H1 (cell line): ENCODE results near the gene LIG3. TPM values are rescaled to one million over a fixed set of nuclear protein-coding genes. Genes with fewer than 3 reads are reported as not detected.

ENCODE experiments used
- BACH1 ChIP-seq: IDR thresholded peaks from 2 replicates; pipeline ENCODE4 v1.6.1; 2012; ENCODE audit warnings: low read length, improper control_type of control experiment
- CEBPB ChIP-seq: IDR thresholded peaks from 2 replicates; pipeline ENCODE4 v1.6.1; 2012; ENCODE audit warnings: low read depth, low read length
- FOSL1 ChIP-seq: IDR thresholded peaks from 2 replicates; pipeline ENCODE4 v1.6.1; 2011; ENCODE audit warnings: mild to moderate bottlenecking, low read depth, low read length, moderate library complexity; ENCODE audit not compliant: insufficient read depth
- HDAC6 ChIP-seq: IDR thresholded peaks from one replicate; pipeline ENCODE4 v1.7.1; 2012; ENCODE audit warnings: low read depth, mild to moderate bottlenecking, inconsistent platforms, low read length, moderate library complexity
- NANOG ChIP-seq: IDR thresholded peaks from 2 replicates; pipeline ENCODE4 v1.6.1; 2011; ENCODE audit warnings: low read length, low read depth, mild to moderate bottlenecking, inconsistent platforms; ENCODE audit not compliant: insufficient read depth, poor library complexity, severe bottlenecking
- POLR2A ChIP-seq, 2 experiments: IDR thresholded peaks; 1 replicate in 1 of 2; 2 replicates in 1 of 2; pipeline ENCODE4 v1.6.1; 2011; ENCODE audit warnings: low read depth in 2 of 2, low read length in 2 of 2, mild to moderate bottlenecking in 2 of 2; ENCODE audit errors: control extremely low read depth in 1 of 2
- SUZ12 ChIP-seq: fragments of 200-600 bp; sonication (generic); IDR thresholded peaks from 2 replicates; pipeline ENCODE4 v1.6.1; 2012; ENCODE audit warnings: mild to moderate bottlenecking, inconsistent platforms, low read length, moderate library complexity, mixed read lengths
- TAF1 ChIP-seq: IDR thresholded peaks from 2 replicates; pipeline ENCODE4 v1.6.1; 2011; ENCODE audit warnings: mild to moderate bottlenecking, low read depth, low read length
- polyA plus RNA-seq, 7 experiments: library from polyadenylated mRNA; depleted of rRNA in 3 of 7; stranded (reverse) in 5 of 7; unstranded in 2 of 7; fragments of >200 nt in 5 of 7; fragments of 200-250 nt in 2 of 7; gene quantifications; 1 replicate in 5 of 7; 2 replicates in 1 of 7; 4 replicates in 1 of 7; pipeline versions ENCODE4 v1.2.1 to v1.2.3, GENCODE V29; 2011 to 2013; ENCODE audit warnings: missing spikeins in 2 of 7, mixed read lengths in 2 of 7
- total RNA-seq: library from RNA; stranded (reverse); fragmentation: NEBNext Ultra II Directional; extraction: Animal tissue kit (Norgen Biotek cat#: 25700); gene quantifications from 2 replicates; pipeline ENCODE4 v1.2.1, GENCODE V29; 2021

The LIG3 gene
- total and polyA plus RNA-seq, 2 of the 8 experiments (the other 6 are each of a cell fraction or from before 2014, with no cell fraction given): 63.6 to 89.3 TPM

DNA sequence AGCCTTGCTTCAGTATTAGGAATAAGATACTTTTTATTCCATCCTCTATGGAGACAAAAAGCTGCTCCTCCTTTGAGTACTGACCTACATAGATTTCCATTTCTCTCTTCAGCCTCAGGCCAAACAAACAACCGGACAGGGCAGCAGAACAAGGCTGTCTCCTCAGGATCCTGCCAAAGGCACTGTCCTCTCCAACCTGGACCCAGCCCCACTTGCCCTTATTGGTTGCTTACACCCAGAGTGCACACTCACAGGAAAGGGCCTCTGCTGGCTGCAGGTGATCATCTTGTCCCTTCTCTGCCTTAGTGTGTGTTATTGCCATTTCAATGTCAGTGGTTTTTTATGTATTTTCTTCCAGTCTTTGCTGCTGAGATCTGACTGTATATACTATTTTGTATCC, 26.6 kb downstream of the LIG3 start (continued):
- TF ChIP-seq NANOG (no peak), POLR2A (IDR thresholded peaks at IDR 0.05; ENCODE audit: control extremely low read depth in 1 of 2, low read depth in 2 of 2, low read length in 2 of 2) (no peak), TAF1 (no peak), FOSL1 (no peak), BACH1 (no peak), HDAC6 (no peak), CEBPB (no peak), SUZ12 (no peak)
- TF ChIP-seq, all 59 proteins: peak for 0
